Activated naive CD4-positive, alpha-beta T cell treated with Interleukin-2 at 50 U/mL for 16 hours (primary cell): ENCODE data around the gene SH3BGR.
"Not testable (repeated sequence)": the region's sequence is repeated elsewhere in the genome, so short reads cannot be mapped to it uniquely, and the experiment has no call there.

ENCODE experiments used
- DNase-seq: peaks from one replicate; pipeline ENCODE4 v3.0.0-alpha.2; 2020

Gene SH3BGR

DNA sequence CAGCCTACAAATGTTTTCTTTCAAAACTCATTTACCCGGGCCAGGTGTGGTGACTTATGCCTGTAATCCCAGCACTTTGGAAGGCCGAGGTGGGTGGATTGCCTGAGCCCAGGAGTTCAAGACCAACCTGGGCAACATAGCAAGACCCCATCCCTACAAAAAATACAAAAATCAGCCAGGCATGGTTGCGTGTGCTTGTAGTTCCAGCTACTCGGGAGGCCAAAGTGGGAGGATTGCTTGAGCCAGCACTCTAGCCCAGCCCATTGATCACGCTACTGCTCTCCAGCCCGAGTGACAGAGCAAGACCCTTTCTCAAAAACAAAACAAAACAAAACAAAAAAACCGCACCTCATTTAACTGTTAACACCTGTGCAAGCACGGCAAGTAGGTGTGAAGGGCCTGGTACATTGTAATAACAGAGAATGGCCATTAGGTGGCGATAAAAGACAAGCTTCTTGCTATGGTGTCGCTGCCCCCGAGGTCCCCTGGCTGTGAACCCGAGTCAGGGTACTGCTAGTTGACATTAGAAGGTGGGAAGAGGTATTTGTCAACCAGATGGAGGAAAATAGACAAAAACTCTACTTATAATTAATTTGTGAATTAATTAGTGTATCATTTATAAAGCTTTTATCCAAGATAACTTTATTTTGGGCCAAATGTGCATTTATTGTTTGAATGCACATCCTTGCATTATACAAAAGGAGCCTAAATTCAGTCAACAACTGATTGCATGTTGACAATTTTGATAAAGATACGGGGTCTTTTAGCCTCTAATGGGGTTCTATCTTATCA, 66.5 kb downstream of the SH3BGR start:
- DNase-seq = peak; percentile 23

DNA sequence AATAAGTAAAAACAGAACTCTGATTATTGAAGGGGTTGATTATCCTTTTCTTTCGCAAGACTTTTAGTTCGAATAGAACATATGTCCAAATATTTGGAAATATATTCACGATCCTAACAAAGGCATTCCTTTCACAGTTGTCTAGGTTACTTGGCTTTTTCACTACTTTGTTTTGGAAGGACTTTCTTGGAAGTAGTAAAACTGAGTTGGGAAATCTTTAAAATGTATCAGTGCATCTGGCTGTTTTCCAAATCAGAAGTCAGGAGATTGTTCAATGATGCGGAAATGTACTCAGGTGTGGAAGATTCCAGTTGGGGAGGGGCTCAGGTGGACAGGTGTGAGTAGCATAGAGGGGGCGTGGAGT, 67.1 kb downstream of the SH3BGR start:
- no peak for DNase-seq

GRCh38 chr21:39519835-39520234, 68.1 kb downstream of the SH3BGR start:
- no peak for DNase-seq

DNA sequence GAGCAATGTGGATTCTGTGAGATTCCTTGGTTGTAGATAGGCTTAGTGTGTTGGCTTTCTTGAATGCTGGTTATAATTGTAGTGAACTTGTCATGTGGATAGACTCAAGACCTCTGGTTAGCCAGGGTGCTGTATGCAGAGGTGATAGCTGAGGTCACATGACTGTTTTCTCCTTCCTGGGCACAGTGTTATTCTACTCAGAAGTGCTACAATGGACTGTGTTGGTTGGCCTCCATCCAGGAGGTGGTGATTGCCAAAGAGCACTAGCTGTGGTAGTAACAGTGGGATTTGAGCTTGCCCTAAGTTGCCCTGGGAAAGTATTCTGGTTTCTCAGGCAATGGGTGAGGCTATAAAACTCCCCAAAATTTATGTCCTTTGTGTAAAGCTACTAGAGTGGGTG, 71.6 kb downstream of the SH3BGR start:
- no peak for DNase-seq

DNA sequence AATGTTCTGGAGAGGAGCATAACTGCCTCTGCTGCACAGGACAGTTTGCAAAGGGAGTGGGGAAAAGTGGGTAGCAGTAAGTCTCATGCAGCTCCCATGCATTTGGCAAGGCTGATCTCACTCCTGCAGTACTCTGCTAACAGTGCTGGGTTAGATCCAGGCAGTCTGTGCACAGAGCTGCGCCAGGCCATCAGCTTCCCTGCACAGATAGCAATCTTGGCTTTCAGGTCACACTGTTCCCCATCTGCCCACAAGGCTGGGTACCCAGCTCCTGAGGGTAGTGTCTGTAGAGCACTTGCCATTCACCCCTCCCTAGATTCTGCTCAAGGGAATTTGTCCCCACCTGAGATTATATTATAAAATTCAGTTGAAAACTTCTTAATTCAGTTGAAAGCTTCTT, 72.1 kb downstream of the SH3BGR start:
- no peak for DNase-seq

DNA sequence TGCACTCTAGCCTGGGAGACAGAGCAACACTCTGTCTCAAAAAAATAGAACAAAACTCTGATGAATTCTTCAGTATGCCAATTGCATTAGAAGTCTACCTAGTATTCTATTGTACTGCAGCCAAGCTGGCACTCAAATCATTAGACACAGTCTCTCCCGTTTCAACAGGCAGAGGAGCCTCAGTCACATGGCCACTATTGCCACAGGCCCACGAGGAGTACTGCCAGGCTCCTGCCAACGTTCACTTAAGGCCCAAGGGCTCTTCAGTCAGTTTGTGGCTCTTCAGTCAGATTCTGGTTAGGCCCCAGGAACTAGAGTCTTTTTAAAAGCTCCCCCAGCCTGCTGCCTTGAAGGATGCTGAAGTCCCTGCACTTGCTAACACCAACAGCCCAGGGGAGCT, 73.4 kb downstream of the SH3BGR start:
- DNase-seq = no peak

DNA sequence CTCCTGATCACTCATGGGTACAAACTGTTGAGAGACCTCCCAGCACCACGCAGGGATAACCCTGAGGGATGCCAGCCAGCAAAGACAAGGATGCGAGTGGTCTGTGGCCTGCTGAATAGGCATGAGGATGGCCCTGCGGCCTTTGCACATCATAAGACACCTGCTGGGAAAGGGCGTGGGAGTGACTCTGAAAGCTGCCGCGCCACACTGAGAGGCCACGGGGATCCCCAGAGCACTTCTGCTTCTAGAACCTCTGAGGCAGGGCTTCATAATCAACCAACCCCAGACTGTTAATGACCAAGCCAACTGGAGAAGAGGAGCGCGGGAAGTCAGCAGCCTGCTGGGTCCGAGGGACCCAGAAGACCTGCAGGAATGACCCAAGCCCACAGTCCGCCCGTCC, 73.8 kb downstream of the SH3BGR start:
- DNase-seq = no peak

DNA sequence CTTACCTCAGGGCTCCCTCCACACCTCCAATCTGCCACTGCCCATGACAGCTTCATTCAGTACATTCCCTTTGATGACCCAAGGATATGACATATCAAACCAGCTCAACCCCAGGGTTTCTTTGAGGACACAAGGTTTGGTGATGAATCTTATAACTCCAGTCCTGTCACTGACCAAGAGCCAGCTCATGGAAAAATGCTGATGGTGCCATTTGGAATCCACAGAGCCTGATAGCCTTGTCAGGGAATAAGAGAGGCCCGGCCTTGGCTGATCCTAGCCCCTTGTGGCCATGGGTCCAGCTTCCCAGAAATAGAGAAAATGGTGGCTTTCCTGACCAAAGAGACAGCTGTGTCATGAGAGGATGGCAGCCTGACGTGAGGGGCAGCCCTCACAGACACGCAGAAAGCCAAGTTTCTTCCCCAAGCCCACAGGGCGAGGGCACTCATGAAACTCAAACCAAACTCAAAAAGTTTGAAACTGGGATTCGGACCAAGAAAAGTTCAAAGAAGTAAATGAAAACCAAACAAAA, 75.4 kb downstream of the SH3BGR start:
- no peak for DNase-seq

DNA sequence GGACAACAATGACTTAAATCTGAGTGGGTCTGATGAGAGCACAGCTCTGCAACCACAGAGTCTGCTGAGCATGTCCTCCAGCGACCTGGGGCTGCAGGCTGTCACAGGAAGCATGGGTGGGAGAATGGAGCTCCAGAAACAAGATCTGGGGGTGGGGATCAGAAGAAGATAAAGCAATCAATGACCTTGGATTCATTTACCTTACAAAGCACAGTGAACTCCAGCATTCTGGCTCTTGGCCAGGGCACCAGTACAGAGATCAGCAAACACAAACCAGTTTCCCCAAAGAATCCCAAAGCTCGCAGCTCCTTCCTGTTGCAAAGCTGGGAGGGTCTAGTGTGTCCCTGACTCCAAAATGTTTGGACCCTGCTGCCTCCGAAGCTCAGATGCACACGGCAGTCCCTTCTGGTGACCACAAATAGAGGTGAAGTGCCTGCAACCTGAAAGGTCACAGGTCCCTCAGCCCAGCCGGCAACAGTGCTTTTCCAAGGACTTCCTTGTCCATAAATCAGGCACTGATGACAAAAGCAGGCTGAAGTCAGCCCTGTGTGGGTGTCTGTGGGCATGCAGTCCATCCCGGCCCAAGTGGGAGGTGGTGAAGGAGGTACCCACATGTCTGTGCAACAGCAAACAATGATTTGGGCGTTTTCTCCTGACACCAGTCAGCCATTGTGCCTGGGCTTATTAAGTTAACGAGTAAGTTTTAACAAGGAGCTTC, 76.1 kb downstream of the SH3BGR start:
- no peak for DNase-seq

DNA sequence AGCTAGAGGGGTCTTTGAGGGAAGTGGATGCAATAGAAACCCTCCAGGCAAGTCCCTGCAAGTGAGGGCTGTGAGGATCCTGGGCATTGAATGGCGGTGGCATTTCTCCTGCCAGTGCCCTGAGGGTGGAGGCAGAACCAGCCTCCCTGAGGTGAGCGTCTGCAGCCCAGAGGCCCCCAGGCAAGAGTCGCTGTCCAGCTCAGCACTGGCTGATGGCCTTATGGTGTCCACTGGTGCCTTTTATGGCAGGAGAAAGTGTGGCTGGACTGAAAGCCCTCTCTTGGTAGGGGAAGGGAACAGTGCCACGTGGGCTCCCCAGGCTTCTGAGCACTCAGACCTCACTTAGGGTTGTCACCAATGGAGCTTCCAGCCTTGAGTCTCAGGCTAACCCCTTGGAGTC, 77.3 kb downstream of the SH3BGR start:
- no peak for DNase-seq

DNA sequence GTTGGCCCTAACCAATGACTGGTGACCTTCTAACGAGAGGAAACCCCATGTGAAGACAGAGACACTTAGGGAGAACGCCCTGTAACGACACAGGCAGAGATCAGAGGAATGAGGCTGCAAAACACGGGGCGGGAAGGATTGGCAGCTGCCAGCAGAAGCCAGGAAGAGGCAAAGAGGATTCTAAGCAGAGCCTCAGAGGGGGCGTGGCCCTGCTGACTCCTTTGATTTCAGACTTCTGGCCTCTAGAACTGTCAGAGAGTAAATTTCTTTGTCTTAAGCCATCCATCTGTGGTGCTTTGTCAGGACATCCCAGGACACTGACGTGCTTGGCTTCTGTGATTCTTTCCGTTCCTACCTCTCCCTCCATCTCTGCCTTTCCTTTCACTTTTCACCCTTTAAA, 79.3 kb downstream of the SH3BGR start:
- DNase-seq = no peak

GRCh38 chr21:39531840-39532239, 80.1 kb downstream of the SH3BGR start:
- no peak for DNase-seq

- no peak for DNase-seq
Observed at GRCh38 chr21:39533545-39534380, 82.0 kb downstream of the SH3BGR start.

GRCh38 chr21:39535646-39536437, 84.1 kb downstream of the SH3BGR start:
- no peak for DNase-seq

GRCh38 chr21:39536835-39537234, 85.1 kb downstream of the SH3BGR start:
- DNase-seq = no peak

GRCh38 chr21:39537571-39537970, 85.8 kb downstream of the SH3BGR start:
- no peak for DNase-seq

DNA sequence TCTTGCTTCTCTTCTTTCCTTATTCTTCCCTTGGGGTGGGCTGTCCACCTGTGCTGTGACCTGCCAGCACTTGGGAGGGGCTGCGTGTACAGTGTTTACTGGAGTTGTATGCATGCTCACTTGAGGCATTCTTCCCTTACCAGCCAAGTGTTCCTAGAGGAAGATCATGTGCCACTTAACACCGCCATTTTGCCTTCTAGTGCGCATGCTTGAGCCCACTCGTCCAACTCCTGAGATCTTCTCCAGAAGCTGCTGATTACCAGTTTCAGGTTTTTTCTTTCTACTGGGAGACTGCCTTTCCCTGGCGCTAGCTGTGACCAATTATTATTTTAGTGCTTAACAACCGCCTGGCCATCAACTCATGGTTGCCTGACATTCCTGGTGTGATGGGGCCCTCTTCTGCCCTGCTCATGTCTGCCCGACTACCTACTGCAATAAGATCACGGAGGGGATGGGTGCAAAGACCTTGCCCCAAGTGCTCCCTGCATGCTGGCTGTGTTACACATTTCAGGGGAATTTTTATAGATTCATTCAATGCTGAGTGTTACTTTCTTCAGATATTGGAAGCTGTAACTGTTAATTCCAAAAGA, 86.8 kb downstream of the SH3BGR start:
- DNase-seq = no peak

DNA sequence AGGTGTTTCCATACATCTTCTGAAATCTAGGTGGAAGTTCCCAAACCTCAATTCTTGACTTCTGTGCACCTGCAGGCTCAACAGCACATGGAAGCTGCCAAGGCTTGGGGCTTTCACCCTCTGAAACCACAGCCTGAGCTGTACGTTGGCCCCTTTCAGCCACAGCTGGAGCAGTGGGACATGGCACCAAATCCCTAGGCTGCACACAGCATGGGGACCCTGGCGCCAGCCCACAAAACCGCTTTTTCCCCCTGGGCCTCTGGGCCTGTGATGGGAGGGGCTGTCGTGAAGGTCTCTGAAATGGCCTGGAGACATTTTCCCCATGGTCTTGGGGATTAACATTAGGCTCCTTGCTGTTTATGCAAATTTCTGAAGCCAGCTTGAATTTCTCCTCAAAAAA, 88.6 kb downstream of the SH3BGR start:
- not testable (repeated sequence) for DNase-seq

GRCh38 chr21:39542736-39543135, 91.0 kb downstream of the SH3BGR start:
- DNase-seq = no peak

DNA sequence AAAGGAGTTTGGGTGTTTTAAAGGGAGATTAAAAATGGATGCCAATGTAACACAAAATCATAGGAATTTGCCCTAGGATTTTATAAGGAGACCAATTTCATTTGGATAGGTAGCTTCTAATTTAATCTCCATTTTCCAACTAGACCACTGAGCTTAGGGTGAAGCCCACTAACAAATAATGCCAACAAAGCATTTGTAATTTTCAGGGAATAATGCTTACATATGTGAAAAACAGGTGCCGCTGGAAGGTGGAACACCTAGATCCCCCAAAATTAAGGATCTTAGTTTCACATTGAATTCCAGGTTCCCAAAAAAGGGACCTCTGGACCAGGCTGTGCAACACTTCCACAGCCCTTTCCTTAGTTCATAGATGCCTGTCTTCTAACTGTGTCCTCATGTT, 94.8 kb downstream of the SH3BGR start:
- DNase-seq = no peak

DNA sequence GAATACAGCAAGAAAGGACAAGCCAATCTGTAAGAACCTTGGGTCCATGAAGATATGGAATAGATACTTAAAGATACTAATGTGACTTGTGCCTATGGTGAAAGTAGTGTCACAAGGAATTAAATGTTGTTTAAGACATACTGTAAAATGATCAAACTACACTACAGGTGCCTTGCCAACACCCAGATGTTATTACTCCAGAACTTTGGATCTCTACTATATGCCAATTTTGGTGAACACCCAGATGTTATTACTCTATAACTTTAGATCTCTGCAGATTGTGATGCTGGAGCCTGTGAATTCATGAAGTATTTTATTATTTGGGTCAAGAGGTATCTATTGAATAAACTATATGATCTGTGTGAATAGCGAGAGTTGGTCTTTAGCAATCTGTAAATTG, 101.1 kb downstream of the SH3BGR start:
- no peak for DNase-seq

DNA sequence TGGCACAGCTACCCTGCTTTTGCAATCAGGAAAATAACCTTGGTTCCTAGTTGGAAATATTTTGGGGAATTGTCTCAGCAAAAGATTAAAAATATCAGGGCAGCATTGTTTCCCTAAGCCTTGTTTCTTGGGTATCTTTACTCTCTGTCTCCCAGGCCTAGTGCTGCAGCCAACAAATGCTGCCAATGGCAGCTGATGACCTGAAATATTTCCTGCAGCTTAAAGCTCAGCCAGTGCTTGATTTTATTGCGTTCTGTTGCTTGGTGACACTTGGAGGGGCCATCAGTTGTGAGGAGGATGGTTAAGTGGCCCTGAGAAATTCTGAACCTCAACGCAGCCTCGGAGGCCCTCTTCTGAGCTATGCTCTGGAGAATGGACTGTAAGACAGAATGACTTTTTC, 101.6 kb downstream of the SH3BGR start:
- DNase-seq = no peak
